Panc1 (cell line): ENCODE measurements around the gene EYS. TPM values are rescaled to one million over a fixed set of nuclear protein-coding genes. Genes with fewer than 3 reads are reported as not detected.

Experiments used
- ATAC-seq: fragments of 200-7000 bp; cut with Tn5 transposase; 2 replicates; pipeline ENCODE4 v1.9.1; 2020; ENCODE audit warnings: mild to moderate bottlenecking, moderate library complexity
- BruUV-seq: library from RNA; stranded (reverse); fragments of 400-500 nt; replicated peaks from 2 replicates; lab custom pipeline; 2021; lab: Mats Ljungman, UMichigan
- CTCF ChIA-PET: fragments of 300-600 bp; sonication (Branson Sonifier 250); formaldehyde crosslinking; loops from one replicate; lab custom pipeline; 2022; ENCODE audit warnings: antibody characterized with exemption; lab: Charles Lee
- POLR2A ChIA-PET: fragments of 300-600 bp; sonication (Branson Sonifier 250); formaldehyde crosslinking; loops from one replicate; lab custom pipeline; 2022; ENCODE audit warnings: antibody characterized with exemption; lab: Charles Lee
- DNase-seq: peaks from one replicate; pipeline ENCODE4 v3.0.0-alpha.2; 2010; ENCODE audit warnings: low read depth, low spot score
- H3K27ac ChIP-seq: 2 replicates; pipeline ENCODE4 v1.5.1; 2011; ENCODE audit warnings: mild to moderate bottlenecking, low read length, inconsistent platforms
- H3K27me3 ChIP-seq: fragments of 200-500 bp; sonication (Bioruptor generic); 2 replicates; pipeline ENCODE4 v1.6.0; 2014; ENCODE audit warnings: low read length, inconsistent platforms; ENCODE audit not compliant: control insufficient read depth, insufficient read depth
- H3K36me3 ChIP-seq: fragments of 200-500 bp; sonication (Bioruptor generic); 2 replicates; pipeline ENCODE4 v1.5.1; 2014; ENCODE audit warnings: inconsistent platforms, mild to moderate bottlenecking, low read length, moderate library complexity; ENCODE audit not compliant: control insufficient read depth, insufficient read depth
- H3K4me1 ChIP-seq: 2 replicates; pipeline ENCODE4 v1.5.1; 2011; ENCODE audit warnings: inconsistent platforms, mild to moderate bottlenecking, low read length, moderate library complexity; ENCODE audit not compliant: control insufficient read depth, insufficient read depth
- H3K4me3 ChIP-seq, 2 experiments: 2 replicates each; pipeline ENCODE4 v1.5.1; 2011 to 2012; ENCODE audit warnings: low read depth in 2 of 2, low read length in 2 of 2, mild to moderate bottlenecking in 2 of 2, inconsistent platforms in 1 of 2, moderate library complexity in 1 of 2
- H3K9me3 ChIP-seq: fragments of 200-500 bp; sonication (Bioruptor generic); 2 replicates; pipeline ENCODE4 v1.5.1; 2014; ENCODE audit warnings: low read depth, mild to moderate bottlenecking, inconsistent platforms, low read length, moderate library complexity; ENCODE audit not compliant: control insufficient read depth, insufficient read depth
- CTCF ChIP-seq: fragments of 450-650 bp; IDR thresholded peaks from 2 replicates; pipeline ENCODE4 v1.5.1; 2017; ENCODE audit warnings: mild to moderate bottlenecking
- POLR2AphosphoS5 ChIP-seq: IDR thresholded peaks from 2 replicates; pipeline ENCODE4 v1.6.1; 2012; ENCODE audit warnings: mild to moderate bottlenecking, low read depth, low read length, moderate library complexity
- REST ChIP-seq, 2 experiments: IDR thresholded peaks; 2 replicates each; pipeline ENCODE4 v1.6.1; 2011 to 2012; ENCODE audit warnings: low read depth in 2 of 2, control low read depth in 1 of 2, low read length in 1 of 2, mild to moderate bottlenecking in 1 of 2, moderate library complexity in 1 of 2; ENCODE audit not compliant: insufficient read depth in 1 of 2
- SIN3A ChIP-seq: IDR thresholded peaks from 2 replicates; pipeline ENCODE4 v1.6.1; 2012; ENCODE audit warnings: low read depth, mild to moderate bottlenecking, low read length, moderate library complexity, borderline replicate concordance; ENCODE audit not compliant: insufficient read depth
- TCF7L2 ChIP-seq: IDR thresholded peaks from 2 replicates; pipeline ENCODE4 v1.6.1; 2011; ENCODE audit warnings: mild to moderate bottlenecking, low read depth, low read length, inconsistent platforms
- in situ Hi-C: cut with HindIII; loops from 2 replicates; pipeline ENCODE4 v1.10.0; 2016; ENCODE audit warnings: low sequenced_read_pairs, low pct_unique_long_range_greater_than_20kb
- intact Hi-C: fragments of 100-400 bp; cut with micrococcal nuclease; formaldehyde crosslinking; loops from one replicate; pipeline ENCODE4 v1.10.0; 2022; ENCODE audit not compliant: unreplicated experiment
- total RNA-seq: library from RNA; stranded (reverse); gene quantifications from one replicate; pipeline ENCODE4 v1.2.1, GENCODE V29; 2021; ENCODE audit not compliant: unreplicated experiment

EYS gene
- total RNA-seq, 1 experiment from 2014 or later, result not detected

GRCh38 chr6:64483956-64484499, 1223.0 kb downstream of the EYS start:
- H3K4me3 ChIP-seq, result no peak overlapping the region
- intact Hi-C loops (no loop called here), in situ Hi-C loops (no loop called here)
- BruUV-seq, result no TSS peak
- H3K4me1 ChIP-seq, result no peaks in the 10 kb centered on the region
- ChIA-PET POLR2A (no interaction called here), CTCF (no interaction called here)
- no peaks in the 10 kb centered on the region for H3K9me3 ChIP-seq
- no peak overlapping the region for H3K27ac ChIP-seq
- DNase-seq, result no peak
- H3K27me3 ChIP-seq, result no peaks in the 10 kb centered on the region
- no peaks in the 10 kb centered on the region for H3K36me3 ChIP-seq
- no peak for TF ChIP-seq REST (IDR thresholded peaks at IDR 0.05; ENCODE audit: insufficient read depth in 1 of 2, low read depth in 2 of 2, low read length in 1 of 2)
- no peak for TF ChIP-seq TCF7L2
- no peak for TF ChIP-seq POLR2AphosphoS5
- TF ChIP-seq CTCF, result no peak
- TF ChIP-seq SIN3A, result no peak
- ATAC-seq, result no peak

GRCh38 chr6:64482631-64483030, 1224.4 kb downstream of the EYS start:
- Histone ChIP-seq H3K4me3 (no peak overlapping the region), H3K27me3 (no peaks in the 10 kb centered on the region), H3K4me1 (no peaks in the 10 kb centered on the region), H3K9me3 (no peaks in the 10 kb centered on the region), H3K27ac (no peak overlapping the region), H3K36me3 (no peaks in the 10 kb centered on the region)
- ChIA-PET POLR2A (no interaction called here), CTCF (no interaction called here)
- intact Hi-C loops, result no loop called here
- BruUV-seq, result no TSS peak
- TF ChIP-seq REST (IDR thresholded peaks at IDR 0.05; ENCODE audit: insufficient read depth in 1 of 2, low read depth in 2 of 2, low read length in 1 of 2) (no peak), TCF7L2 (no peak), SIN3A (no peak), CTCF (no peak), POLR2AphosphoS5 (no peak)
- in situ Hi-C loops, result no loop called here
- ATAC-seq, result no peak
- DNase-seq, result no peak
